ENCODE results near the gene KIF5A.
A peak's percentile ranks its signal among the peaks of the same experiment; 100 is the strongest.

The KIF5A gene

GRCh38 chr12:57520053-57520818 lies 29.6 kb upstream of the KIF5A start, which contains the start of gene DDIT3:
Gene DDIT3 (minus strand): TSS chr12:57520514. CDS start chr12:57517406, 3,108 bp downstream.
- peak; percentile 96 for DNase-seq

GRCh38 chr12:57521525-57522010 lies 28.3 kb upstream of the KIF5A start:
- no peak for DNase-seq

- peak; percentile 66 for DNase-seq
Observed at GRCh38 chr12:57522011-57522886, 27.6 kb upstream of the KIF5A start, which contains the start of gene MBD6. Gene MBD6 (plus strand): TSS chr12:57522824. CDS start chr12:57524304, 1,480 bp downstream.

- DNase-seq, result no peak
Observed at GRCh38 chr12:57522887-57523705, 26.7 kb upstream of the KIF5A start.

GRCh38 chr12:57523706-57524614 lies 25.9 kb upstream of the KIF5A start:
- no peak for DNase-seq

- DNase-seq, result no peak
Observed at GRCh38 chr12:57524814-57525614, 24.8 kb upstream of the KIF5A start.

GRCh38 chr12:57525615-57526383 lies 24.0 kb upstream of the KIF5A start:
- no peak for DNase-seq

GRCh38 chr12:57526477-57527126 lies 23.2 kb upstream of the KIF5A start:
- no peak for DNase-seq

- DNase-seq, result no peak
Observed at GRCh38 chr12:57527184-57527583, 22.7 kb upstream of the KIF5A start.

- DNase-seq, result no peak
Observed at GRCh38 chr12:57528176-57528575, 21.7 kb upstream of the KIF5A start.

- no peak for DNase-seq
Observed at GRCh38 chr12:57528831-57529555, 20.9 kb upstream of the KIF5A start.

- no peak for DNase-seq
Observed at GRCh38 chr12:57529831-57530230, 20.0 kb upstream of the KIF5A start.

GRCh38 chr12:57530396-57531142 lies 19.3 kb upstream of the KIF5A start:
- DNase-seq, result no peak

GRCh38 chr12:57531836-57532235 lies 18.0 kb upstream of the KIF5A start:
- no peak for DNase-seq

GRCh38 chr12:57533108-57533507 lies 16.7 kb upstream of the KIF5A start:
- DNase-seq, result no peak

GRCh38 chr12:57534250-57534649 lies 15.6 kb upstream of the KIF5A start:
- DNase-seq, result no peak

GRCh38 chr12:57534991-57535543 lies 14.8 kb upstream of the KIF5A start:
- no peak for DNase-seq

Data from NCI-H1092 (cell line).